CD1c-positive myeloid dendritic cell (primary cell): ENCODE measurements around the gene TBCD.

Experiments
- DNase-seq: peaks from one replicate; pipeline ENCODE4 v3.0.0-alpha.2; 2016; ENCODE audit errors: extremely low spot score

TBCD gene

DNA sequence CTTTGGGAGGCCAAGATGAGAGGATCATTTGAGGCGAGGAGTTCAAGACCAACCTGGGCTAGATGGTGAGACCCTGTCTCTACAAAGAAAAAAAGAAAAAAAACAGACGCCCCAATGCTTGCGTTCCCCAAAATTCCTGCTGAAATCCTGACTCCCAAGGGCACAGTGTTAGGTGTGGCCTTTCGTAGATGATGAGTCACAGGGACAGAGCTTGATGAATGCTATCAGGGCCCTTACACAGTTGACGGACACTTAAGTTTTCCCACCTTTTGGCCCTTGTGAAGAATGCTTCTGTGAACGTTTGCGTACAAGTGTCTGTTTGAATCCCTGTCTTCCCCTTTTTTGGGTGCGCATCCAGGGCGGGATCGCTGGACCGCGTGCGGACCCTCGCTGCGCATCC is 104.5 kb downstream of the TBCD start:
- no peak for DNase-seq

- DNase-seq, result no peak
Measured at GRCh38 chr17:82858376-82859126, 106.7 kb downstream of the TBCD start.

DNA sequence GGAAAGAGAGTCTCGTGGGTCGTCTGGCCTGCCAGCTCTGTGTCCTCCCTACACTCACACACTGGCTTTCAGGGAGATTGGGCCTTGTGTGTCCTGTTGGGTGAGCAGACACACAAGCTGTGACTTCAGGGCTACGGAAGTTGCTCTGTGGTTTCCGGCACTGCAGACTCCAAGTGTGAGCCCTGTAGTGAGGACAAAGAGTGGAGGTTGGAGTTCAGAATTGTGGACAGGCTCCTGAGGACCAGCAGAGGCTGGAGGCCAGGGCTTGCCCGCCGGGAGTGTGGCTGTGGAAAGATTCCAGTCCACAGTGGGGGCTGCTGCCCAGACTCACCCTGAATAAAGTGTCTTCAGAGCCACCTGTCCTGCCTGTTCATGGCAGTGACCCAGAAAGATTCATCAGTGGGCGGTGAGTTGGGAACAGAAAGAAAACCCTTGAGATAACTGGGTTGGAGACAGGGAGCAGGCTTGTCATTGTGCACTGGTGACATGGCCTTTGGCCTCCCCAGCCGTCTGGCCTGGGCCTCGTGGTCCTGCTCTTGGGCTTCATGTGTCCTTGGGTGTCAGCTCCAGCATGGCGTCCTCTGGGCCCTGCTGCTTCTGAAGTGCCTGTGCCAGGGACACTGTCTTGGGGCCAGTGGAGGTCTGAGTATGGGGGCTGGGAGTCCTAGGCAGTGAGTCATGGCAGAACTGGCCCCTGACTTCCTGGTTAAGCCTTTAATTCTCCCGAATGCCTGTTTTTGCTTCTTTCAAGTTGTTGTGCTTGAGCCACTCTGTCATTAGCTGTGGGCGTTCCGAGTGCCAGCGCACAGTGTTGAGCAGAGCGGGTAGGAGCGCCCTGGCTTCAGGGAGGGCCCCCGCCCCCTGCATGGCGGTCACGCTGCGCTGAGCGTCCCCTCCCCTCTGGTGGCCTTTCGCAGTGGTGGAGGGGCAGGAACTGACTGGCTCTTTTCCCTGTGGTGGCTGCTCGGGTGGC is 107.9 kb downstream of the TBCD start:
- DNase-seq, result peak; percentile 94

GRCh38 chr17:82860606-82861392 is 108.9 kb downstream of the TBCD start:
- no peak for DNase-seq

DNA sequence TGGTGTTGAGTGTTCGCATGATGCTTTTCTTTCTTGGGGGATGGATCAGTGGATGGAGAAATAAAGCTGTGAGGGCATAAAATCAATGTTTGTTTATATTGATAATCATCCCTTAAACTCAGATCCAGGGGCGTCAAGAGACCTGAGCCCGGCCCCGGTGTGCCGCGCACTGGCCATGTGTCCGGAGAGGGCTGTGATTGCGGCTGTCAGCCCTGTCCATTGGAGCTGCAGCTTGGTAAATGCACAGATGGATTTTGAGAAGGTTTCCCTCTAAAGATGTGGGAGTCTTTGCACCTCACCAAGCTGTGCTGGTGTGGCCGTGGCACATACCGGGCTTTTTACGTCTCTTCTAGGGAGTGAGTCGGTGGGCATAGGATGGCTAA is 109.5 kb downstream of the TBCD start:
- DNase-seq, result no peak

GRCh38 chr17:82862191-82862590 is 110.3 kb downstream of the TBCD start:
- DNase-seq, result no peak

- DNase-seq, result no peak
Measured at GRCh38 chr17:82862737-82863382, 111.0 kb downstream of the TBCD start.

GRCh38 chr17:82863383-82863940 is 111.6 kb downstream of the TBCD start:
- DNase-seq, result no peak

- DNase-seq, result peak; percentile 68
Measured at GRCh38 chr17:82863941-82864712, 112.3 kb downstream of the TBCD start.

GRCh38 chr17:82864713-82865248 is 112.9 kb downstream of the TBCD start:
- no peak for DNase-seq

GRCh38 chr17:82865274-82865673 is 113.4 kb downstream of the TBCD start:
- no peak for DNase-seq

DNA sequence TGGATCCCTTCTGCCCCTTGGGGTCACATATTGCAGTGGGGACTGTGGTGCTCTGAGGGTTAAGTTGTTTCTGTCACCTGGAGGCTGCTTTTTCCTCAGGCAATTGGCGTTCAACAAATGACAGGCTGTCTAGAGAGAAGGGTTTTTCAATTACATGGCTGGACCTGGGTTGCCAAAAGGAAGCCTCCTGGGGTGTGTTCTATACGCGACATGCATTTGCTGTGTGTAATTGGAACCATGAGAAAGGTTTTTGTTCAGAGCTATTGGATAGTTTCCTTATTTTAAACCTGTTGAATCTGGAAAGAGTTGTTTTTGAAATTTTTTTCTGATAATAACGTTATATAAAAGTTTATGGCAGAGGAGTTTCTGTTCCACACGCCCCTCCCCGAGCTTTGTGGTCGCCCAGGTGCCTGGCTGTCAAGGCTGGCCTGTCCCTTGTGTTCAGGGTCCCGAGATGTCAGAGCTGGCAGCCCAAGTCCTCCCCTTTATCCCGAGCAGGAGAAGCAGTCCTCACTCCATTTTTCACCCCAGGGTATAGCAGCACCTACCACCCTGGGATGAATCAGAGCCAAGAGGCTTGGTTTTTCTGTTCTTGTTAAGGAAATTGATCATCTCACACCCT is 114.0 kb downstream of the TBCD start:
- DNase-seq, result no peak

GRCh38 chr17:82866590-82867191 is 114.8 kb downstream of the TBCD start:
- DNase-seq, result no peak

GRCh38 chr17:82867763-82868325 is 116.0 kb downstream of the TBCD start:
- no peak for DNase-seq

DNA sequence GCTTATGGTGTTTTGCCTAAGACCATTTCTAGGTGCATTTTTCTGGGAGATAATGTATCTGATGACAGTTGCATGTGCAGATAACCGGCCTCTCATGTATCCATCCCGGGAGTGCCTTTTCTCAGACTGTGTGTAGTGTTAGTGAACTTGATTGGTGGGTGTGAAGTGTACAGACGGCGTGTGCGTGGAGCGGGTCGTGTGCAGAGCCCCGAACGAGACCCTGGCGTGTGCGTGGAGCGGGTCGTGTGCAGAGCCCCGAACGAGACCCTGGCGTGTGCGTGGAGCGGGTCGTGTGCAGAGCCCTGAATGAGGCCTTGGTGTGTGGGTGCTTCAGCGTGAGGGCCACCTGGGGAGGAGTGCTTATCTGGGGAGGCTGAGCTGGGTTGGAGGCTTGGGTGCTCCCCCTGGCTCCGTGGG is 116.9 kb downstream of the TBCD start:
- no peak for DNase-seq

- no peak for DNase-seq
Measured at GRCh38 chr17:82869536-82869935, 117.7 kb downstream of the TBCD start.

- DNase-seq, result no peak
Measured at GRCh38 chr17:82870091-82870491, 118.2 kb downstream of the TBCD start.

- DNase-seq, result no peak
Measured at GRCh38 chr17:82870541-82870940, 118.7 kb downstream of the TBCD start.
